OCI-M2 (cell line): Measurements from ENCODE around the gene PCDH9.

Experiments
- DNase-seq: peaks from one replicate; lab custom pipeline; 2025; ENCODE audit not compliant: unreplicated experiment; lab: John Stamatoyannopoulos, UW

The PCDH9 gene

DNA sequence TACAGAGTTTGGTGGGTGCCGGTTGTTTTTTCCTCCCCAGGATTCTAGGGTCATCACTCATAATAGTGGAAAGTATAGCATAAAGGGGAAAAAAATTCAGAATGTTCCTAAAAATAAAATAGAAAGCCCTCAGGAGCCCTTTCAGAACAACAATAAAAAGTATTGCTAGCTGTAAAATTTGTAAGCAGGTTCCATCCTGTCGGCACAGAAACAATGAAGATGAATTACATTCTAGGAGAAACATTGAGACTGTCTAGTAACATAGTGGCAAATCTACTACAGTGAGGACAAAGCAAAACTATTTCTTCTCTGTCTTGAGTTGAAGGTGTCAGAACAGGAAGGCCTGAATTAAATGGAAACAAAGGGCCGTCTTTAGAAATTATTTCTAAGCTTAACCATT is 870.7 kb downstream of the PCDH9 start:
- no peak for DNase-seq

GRCh38 chr13:66358564-66358963 is 871.6 kb downstream of the PCDH9 start:
- DNase-seq = no peak

DNA sequence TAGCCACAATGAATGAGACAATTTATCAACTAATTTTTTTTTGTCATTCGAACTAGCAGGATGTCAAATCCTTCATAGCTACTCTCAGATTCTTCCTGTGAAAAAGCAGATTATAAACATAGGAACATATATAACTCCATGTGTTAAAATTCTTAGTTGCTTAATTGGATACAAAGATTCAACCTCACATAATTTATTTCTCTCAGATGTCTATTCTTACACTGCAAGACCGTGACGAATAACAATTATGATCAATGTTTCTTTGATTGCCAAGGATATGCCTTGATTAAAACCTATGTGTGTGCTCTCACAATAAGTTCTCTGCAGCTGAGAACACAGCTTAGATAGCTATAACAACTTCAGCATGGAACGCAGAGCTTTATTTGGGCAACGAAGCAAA is 872.7 kb downstream of the PCDH9 start:
- no peak for DNase-seq

DNA sequence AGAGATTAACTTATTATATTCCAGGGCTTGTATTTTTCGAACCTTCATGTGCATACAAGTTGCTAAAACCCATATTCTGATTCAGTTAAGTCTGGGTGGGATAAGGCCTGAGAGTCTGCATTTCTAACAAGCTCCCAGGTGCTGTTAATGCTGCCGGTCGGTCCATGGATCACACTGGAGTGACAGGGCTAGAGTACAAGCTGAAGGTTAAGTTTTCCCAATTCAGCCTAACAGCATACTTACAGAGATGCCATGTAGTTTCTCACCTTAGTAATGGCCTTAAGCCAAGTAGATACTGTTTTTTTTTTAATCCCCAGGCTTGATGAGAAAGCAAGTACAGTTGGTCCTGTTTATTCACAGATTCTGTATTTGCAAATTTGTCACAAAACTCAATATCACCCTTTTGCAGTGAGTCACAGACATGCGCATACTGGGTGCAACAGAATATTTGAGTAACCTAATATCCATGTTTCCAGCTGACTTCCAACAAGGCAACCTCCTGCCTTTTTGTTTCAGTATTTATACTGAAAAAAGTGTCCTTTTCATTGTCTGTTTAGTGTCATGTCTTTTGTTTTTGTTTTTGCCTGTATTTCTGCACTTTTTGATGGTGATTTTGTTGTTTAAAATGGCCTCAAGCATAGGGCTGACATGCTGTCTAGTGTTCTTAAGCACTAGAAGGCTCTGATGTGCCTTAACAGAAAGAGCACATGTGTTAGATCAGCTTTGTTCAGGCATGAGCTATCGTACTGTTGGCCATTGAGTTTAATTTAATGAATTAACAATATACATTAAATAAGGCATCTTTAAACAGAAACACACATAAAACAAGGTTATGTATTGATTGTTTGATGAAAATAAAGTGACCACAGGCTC is 875.0 kb downstream of the PCDH9 start:
- no peak for DNase-seq

DNA sequence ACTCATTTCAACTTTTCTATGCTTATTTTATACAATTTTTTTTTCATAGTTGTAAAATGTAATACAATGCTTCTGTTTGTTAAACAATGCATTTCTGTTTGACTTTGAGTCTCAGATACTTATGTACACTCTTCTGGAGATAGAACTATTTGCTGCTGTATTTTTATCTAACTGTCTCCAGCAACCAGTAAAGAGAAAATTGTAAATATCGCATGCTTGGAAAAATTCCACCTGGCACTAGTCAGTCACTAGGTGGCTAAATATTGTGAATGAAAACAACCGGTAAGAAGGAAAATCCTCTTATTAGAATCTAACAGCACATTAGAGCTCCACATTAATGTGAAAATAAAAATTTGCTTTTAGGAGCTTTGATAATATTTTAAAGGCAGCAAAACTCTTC is 876.5 kb downstream of the PCDH9 start:
- DNase-seq = peak; percentile 15

- DNase-seq = no peak
Measured at GRCh38 chr13:66349966-66350365, 880.2 kb downstream of the PCDH9 start.

DNA sequence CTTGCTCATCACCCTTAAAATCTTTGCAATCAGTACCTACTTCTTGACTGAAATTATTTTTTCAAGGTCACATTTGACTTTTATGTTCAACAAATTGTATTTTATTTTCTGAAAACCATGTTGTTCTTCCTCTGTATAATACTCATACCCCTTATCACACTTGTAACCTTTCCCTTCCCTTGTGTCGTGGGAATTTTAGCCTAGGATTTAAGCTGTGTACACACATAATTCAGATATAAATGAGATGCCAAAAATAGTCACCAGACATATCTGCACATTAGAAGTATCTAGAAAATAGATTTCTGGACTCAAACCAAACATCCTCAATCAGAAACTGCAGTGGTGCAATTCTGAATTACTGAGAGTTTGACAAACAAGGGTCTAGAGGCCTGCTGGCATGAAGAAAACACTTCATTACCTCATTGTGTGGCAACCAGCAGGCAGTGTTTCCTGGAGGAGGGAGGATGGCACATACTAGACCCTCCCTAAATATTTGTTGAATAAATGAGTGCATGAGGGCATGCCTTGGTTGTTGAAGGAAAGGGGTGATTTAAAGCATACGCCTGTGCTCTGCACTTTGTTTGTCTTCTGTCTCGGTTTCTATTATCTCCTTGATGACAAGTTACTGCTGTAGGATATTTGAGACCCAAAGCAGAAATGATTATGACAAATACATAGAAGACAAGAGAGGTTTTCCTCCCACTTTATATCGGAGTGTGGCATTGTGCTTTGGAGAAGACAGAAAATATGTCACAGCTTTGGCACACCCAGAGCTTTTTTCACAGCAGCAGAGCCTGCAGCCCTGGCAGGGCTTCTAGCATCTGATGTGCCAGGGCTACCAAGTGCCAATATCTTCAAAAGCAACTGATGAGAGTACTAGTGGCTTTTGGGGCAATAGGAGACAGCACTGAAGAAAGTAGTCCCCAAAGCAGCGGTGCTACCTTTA is 881.1 kb downstream of the PCDH9 start:
- DNase-seq = no peak

DNA sequence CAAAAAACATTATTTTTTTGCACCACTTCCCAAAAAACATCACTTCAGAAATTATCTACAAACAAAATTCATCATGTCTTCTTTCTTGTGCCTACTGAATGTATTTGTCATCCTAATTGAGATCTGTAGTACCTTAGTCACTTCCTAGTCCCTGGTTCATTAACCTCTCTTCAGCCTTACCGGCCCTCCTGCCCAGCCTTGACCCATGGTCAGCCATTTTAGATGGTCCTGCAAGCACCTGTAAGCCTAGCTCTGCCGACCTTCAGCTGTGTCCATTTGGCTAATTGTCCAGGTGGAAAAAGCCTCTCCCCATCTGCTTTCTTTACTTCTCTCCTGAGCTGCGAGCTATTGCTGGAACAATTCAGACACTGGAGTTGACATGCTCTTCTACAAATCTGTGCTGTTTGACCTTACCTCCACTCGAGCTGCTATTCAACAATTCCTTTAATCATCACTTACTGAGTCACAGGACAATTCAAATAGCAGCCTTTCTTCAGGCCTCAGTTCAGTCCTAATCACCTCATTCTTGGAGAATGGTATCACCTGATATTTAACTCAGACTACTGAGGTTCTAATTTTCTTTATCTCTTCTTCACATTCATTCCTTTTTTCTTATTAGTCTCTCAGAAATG is 882.5 kb downstream of the PCDH9 start:
- DNase-seq = no peak

DNA sequence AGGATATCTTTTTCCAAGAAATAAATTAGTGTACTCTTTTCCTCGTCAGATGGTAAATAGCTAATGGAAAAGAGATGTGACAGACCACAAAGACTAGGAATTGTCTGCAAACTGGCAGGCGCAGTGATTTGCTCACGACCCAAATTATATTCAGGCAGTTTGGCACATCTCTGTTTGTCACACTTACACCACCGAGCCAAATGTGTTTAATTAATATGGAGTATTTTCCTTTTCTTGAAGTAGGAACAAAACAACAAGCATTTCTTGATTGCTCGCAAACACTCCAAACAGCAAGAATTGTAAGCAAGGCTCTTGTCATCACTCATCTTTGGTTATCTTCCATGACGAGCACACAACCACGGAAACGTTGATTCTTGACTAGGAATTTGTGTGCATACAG is 884.2 kb downstream of the PCDH9 start:
- no peak for DNase-seq

DNA sequence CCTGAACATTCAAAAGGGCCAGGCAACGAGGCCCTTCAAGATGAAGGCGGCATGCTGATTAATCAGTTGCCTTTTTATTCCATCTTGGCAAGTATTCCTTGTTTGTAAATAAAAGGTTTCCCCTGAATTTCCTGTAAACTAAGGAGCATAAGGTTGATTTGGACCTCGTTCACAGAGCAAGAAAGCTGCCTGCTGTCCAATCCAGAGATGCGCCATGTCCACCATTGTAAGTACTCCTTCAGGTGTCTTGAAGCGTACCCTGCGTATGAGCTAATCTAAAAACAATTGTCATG is 884.7 kb downstream of the PCDH9 start:
- no peak for DNase-seq

- DNase-seq = no peak
Measured at GRCh38 chr13:66344805-66345517, 885.2 kb downstream of the PCDH9 start.

GRCh38 chr13:66343224-66343828 is 886.8 kb downstream of the PCDH9 start:
- no peak for DNase-seq

- DNase-seq = no peak
Measured at GRCh38 chr13:66341635-66342377, 888.3 kb downstream of the PCDH9 start.

GRCh38 chr13:66339214-66339613 is 890.9 kb downstream of the PCDH9 start:
- DNase-seq = no peak

DNA sequence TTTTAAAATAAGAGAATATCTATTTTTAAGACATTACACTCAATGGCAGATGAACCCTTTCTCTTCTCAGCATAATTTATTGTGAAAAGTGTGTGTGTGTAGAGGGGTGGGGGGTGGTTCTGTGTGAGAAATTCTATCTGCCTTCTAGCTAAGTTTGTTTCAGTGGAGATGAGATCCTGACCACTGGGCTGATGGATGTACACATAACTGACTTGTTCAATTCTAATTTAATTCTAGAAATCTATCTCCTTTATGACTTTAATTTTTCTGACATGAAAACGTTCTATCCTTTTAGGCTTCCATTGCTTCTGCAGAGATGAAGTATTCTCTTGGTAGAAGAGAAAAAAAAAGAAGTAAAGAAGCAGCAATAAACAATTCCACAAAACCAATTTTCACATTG is 891.6 kb downstream of the PCDH9 start:
- DNase-seq = no peak

DNA sequence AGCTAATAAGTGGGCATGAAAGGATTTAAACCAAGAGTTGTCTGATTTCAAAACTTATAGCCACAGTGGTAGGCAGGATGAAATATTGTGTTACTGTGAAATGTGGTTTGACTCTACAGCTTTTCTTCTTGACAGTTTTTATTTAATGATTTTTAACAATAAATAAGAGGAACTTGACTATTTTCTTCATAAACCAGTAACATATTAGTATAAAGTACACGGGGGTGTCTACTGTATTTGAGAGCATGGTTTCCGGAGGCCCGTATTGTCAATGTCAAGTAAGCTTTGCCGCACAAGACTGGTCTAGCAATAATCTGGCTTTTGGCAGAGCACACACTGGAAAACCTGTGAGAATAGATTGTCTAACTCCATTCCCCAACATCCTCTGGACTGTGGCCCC is 894.5 kb downstream of the PCDH9 start:
- no peak for DNase-seq

GRCh38 chr13:66329988-66330451 is 900.1 kb downstream of the PCDH9 start:
- DNase-seq = no peak

DNA sequence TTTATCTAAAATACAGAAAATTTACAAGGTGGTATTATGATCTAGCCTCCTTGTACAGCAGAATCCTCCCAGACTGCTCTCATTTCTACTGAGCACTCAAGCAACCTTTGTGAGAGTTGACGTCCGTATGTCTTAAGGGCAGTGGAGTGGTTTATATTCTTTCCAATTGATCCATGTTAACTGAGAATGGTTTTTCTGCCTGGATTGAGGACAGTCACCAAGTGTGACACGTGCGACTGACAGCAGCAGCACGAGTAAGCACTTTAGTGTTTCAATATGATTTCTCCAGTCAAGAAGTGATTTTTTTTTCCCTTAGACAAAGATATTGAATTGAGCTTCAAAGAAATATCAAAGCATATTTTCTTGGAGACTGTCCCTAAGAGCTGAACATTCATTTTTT is 901.7 kb downstream of the PCDH9 start:
- no peak for DNase-seq

DNA sequence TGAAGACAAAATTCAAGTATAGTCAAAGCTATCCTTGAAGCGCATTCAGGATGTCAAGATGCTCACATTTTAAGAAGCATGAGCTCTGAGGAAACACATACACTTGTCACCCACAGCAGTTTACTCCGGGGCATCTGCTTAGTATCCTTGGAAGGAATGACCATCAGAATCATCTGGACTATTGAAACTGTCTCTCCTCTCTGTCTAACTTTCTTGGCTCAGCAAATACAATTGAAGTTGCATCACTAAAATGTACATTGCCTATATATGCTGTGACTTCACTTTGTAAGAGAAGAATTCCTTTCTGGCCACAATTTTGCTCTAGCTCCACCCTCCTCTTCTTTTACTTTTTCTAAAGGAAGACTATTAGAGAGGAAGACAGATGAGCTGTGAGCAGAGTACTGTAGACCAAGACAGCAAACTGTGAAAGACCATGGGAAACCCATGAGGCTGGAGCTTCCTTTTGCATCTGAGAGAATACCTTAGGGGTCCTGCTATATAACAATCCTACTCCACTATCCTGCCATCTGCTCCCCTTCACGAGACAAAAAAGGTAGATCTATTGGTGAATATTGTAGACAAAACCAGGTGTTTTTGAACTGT is 906.3 kb downstream of the PCDH9 start:
- DNase-seq = no peak
